ENCODE results near the gene B4GALNT4. TPM values are rescaled to one million over a fixed set of nuclear protein-coding genes. Genes with fewer than 3 reads are reported as not detected.

The B4GALNT4 gene
- total and polyA plus RNA-seq, 2 of the 4 experiments (the other 2 are of a cell fraction): 5.2 to 38.6 TPM

DNA sequence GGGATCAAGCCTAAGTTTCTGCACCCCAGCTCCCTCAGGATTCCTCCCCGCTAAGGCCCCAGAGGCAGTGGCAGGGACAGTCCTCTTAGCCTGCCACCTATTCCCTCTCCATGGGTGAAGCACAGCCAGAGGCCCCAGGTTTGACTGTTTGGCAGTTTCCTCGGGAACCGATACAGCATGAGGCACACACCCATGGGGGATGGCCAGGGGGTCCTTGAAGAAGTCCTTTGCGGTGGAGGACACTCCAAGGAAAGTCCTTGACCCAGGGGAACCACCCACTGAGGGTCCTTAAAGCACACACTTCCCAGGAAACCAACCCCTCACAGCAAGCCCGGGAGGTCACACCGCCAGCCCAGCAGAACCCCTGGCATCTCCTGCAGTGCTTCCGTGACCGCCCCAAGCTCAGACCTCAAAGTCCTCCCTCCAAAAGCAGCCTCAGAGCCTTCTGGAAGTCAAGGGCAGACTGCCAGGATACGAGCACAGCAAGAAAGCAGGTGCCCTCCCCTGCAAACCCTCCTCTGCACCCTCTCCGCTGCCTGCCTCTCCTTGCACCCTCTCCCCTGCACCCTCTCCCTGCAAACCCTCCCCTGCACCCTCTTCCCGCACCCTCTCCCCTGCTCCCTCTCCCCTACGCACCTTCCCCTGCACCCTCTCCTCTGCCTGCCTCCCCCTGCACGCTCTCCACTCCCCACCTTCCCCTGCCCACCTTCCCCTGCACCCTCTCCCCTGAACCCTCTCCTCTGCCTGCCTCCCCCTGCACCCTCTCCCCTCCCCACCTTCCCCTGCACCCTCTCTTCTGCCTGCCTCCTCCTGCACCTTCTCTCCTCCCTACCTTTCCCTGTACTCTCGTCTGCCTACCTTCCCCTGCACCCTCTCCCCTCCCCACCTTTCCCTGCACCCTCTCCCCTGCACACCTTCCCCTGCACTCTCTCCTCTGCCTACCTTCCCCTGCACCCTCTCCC, 44.1 kb downstream of the B4GALNT4 start:
- no peak overlapping the region for H3K18ac ChIP-seq (ENCODE audit: low read depth, low read length)
- peaks cover 22% of the 10 kb centered on the region for H3K27me3 ChIP-seq (ENCODE audit: control insufficient read depth, insufficient read depth, low read length)
- no peak overlapping the region for H2AK9ac ChIP-seq (replicated peaks; ENCODE audit: low read depth, low read length, poor library complexity)
- peaks cover 14% of the 10 kb centered on the region for H3K4me1 ChIP-seq (ENCODE audit: control insufficient read depth, insufficient read depth, low read length)
- ChIA-PET POLR2A (ENCODE audit: unreplicated experiment) (no interaction called here), CTCF (no interaction called here)
- H4K8ac ChIP-seq (ENCODE audit: low read depth in 2 of 2, low read length in 2 of 2): no peak overlapping the region
- no peak overlapping the region for H2AFZ ChIP-seq (replicated peaks; ENCODE audit: low read length, poor library complexity)
- no peak overlapping the region for H3K4me2 ChIP-seq (ENCODE audit: low read depth, low read length)
- DNase-seq (no peak), ATAC-seq (ENCODE audit: low read depth) (no peak)
- no peak overlapping the region for H2BK5ac ChIP-seq (ENCODE audit: low read depth, low read length, poor library complexity, severe bottlenecking)
- H2AK5ac ChIP-seq (ENCODE audit: low read depth, low read length): no peak overlapping the region
- BruUV-seq (replicated peaks): no TSS peak
- no peak overlapping the region for H3K27ac ChIP-seq (ENCODE audit: insufficient read depth, low read length)
- in situ Hi-C loops (cut with MboI; ENCODE audit: low sequenced_read_pairs): no loop called here
- no peaks in the 10 kb centered on the region for H3K36me3 ChIP-seq (ENCODE audit: control insufficient read depth, insufficient read depth, low read length)
- H2BK15ac ChIP-seq (ENCODE audit: low read depth, low read length): no peak overlapping the region
- H4K20me1 ChIP-seq (ENCODE audit: insufficient read depth, low read length): no peaks in the 10 kb centered on the region
- no peak overlapping the region for H3K56ac ChIP-seq (ENCODE audit: extremely low read depth, insufficient read depth, low read length)
- H3K4me3 ChIP-seq (ENCODE audit: insufficient read depth, low read depth, low read length): no peak overlapping the region
- H3K79me1 ChIP-seq (ENCODE audit: low read depth in 1 of 2, low read length in 2 of 2): no peaks in the 10 kb centered on the region
- no peak overlapping the region for H4K91ac ChIP-seq (ENCODE audit: insufficient read depth, low read depth, low read length)
- no peak overlapping the region for H2BK120ac ChIP-seq (ENCODE audit: low read depth, low read length)
- H3K4ac ChIP-seq (ENCODE audit: low read depth, low read length): no peak overlapping the region
- dilution Hi-C loops (cut with HindIII; ENCODE audit: low sequenced_read_pairs, unreplicated experiment): no loop called here
- intact Hi-C loops (cut with micrococcal nuclease): no loop called here
- no peak overlapping the region; the same call in 1 of the 2 replicates for H3K14ac ChIP-seq (replicated peaks; ENCODE audit: low read depth, low read length)
- H3K9me1 ChIP-seq (ENCODE audit: insufficient read depth, low read length): 0 out of 2 replicates have a peak, but pooled peaks cover 5% of the 10 kb centered on the region
- H3K9me3 ChIP-seq (ENCODE audit: control insufficient read depth, insufficient read depth, low read length): no peaks in the 10 kb centered on the region
- H2BK20ac ChIP-seq (ENCODE audit: low read depth, low read length): no peak overlapping the region
- WGBS, 2 experiments (ENCODE audit: extremely low coverage in 2 of 2, insufficient read length in 1 of 2): 36% methylated on average over 6 of the region's 14 CpGs; no CpG with 5 or more reads in 1 of the 2 experiments
- no peak overlapping the region for H3K23ac ChIP-seq (ENCODE audit: low read depth, low read length)
- no peak overlapping the region for H3K9ac ChIP-seq (ENCODE audit: low read depth, low read length)
- H4K5ac ChIP-seq (ENCODE audit: low read depth, low read length): no peak overlapping the region
- TF ChIP-seq, protein P1, sequence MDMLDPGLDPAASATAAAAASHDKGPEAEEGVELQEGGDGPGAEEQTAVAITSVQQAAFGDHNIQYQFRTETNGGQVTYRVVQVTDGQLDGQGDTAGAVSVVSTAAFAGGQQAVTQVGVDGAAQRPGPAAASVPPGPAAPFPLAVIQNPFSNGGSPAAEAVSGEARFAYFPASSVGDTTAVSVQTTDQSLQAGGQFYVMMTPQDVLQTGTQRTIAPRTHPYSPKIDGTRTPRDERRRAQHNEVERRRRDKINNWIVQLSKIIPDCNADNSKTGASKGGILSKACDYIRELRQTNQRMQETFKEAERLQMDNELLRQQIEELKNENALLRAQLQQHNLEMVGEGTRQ (IDR thresholded peaks at IDR 0.05; ENCODE audit: low read depth, low read length): no peak
- TF ChIP-seq MAZ (IDR thresholded peaks at IDR 0.05; ENCODE audit: borderline replicate concordance, low read depth, low read length): no peak
- TF ChIP-seq RFX5 (IDR thresholded peaks at IDR 0.05; ENCODE audit: low read depth, low read length): no peak
- no peak for TF ChIP-seq RAD21 (IDR thresholded peaks at IDR 0.05; ENCODE audit: low read length)
- no peak for TF ChIP-seq MXI1 (IDR thresholded peaks at IDR 0.05; ENCODE audit: borderline replicate concordance, low read depth, low read length)
- TF ChIP-seq BHLHE40 (IDR thresholded peaks at IDR 0.05; ENCODE audit: low read depth, low read length): no peak
- TF ChIP-seq NFE2L2 (IDR thresholded peaks at IDR 0.05; ENCODE audit: low read depth, low read length): no peak
- TF ChIP-seq, protein P2, sequence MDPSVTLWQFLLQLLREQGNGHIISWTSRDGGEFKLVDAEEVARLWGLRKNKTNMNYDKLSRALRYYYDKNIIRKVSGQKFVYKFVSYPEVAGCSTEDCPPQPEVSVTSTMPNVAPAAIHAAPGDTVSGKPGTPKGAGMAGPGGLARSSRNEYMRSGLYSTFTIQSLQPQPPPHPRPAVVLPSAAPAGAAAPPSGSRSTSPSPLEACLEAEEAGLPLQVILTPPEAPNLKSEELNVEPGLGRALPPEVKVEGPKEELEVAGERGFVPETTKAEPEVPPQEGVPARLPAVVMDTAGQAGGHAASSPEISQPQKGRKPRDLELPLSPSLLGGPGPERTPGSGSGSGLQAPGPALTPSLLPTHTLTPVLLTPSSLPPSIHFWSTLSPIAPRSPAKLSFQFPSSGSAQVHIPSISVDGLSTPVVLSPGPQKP (IDR thresholded peaks at IDR 0.05; ENCODE audit: borderline replicate concordance, low read depth, low read length): no peak
